H9 (cell line): ENCODE results near the gene GABBR2. TPM values are rescaled to one million over a fixed set of nuclear protein-coding genes. Genes with fewer than 3 reads are reported as not detected.

Source experiments
- DNase-seq: peaks from one replicate; pipeline ENCODE4 v3.0.0-alpha.2; 2017
- H2AFZ ChIP-seq: one replicate; pipeline ENCODE4 v1.6.1; 2013; ENCODE audit warnings: mild to moderate bottlenecking, low read length, control low read depth, moderate library complexity
- H2AK5ac ChIP-seq: 2 replicates; pipeline ENCODE4 v1.6.1; 2013; ENCODE audit warnings: low read length, control low read depth, mixed read lengths; ENCODE audit not compliant: insufficient read length
- H2BK120ac ChIP-seq: one replicate; pipeline ENCODE4 v1.6.1; 2013; ENCODE audit warnings: low read depth, mild to moderate bottlenecking, low read length, control low read depth, inconsistent platforms; ENCODE audit not compliant: poor library complexity, severe bottlenecking
- H2BK12ac ChIP-seq: 2 replicates; pipeline ENCODE4 v1.6.1; 2013; ENCODE audit warnings: low read length, control low read depth, mixed read lengths, low read depth; ENCODE audit not compliant: insufficient read length
- H2BK15ac ChIP-seq: 2 replicates; pipeline ENCODE4 v1.6.1; 2013; ENCODE audit warnings: low read depth, low read length, control low read depth
- H2BK20ac ChIP-seq: one replicate; pipeline ENCODE4 v1.6.1; 2013; ENCODE audit warnings: low read depth, mild to moderate bottlenecking, low read length, control low read depth, inconsistent platforms; ENCODE audit not compliant: poor library complexity, severe bottlenecking
- H2BK5ac ChIP-seq: 2 replicates; pipeline ENCODE4 v1.6.1; 2013; ENCODE audit warnings: low read length, control low read depth, mixed read lengths; ENCODE audit not compliant: insufficient read length
- H3K14ac ChIP-seq: 2 replicates; pipeline ENCODE4 v1.6.1; 2013; ENCODE audit warnings: low read length, control low read depth; ENCODE audit not compliant: insufficient read depth
- H3K18ac ChIP-seq: 2 replicates; pipeline ENCODE4 v1.6.1; 2013; ENCODE audit warnings: low read depth, mild to moderate bottlenecking, mixed read lengths, low read length, control low read depth; ENCODE audit not compliant: insufficient read length
- H3K23ac ChIP-seq: 2 replicates; pipeline ENCODE4 v1.6.1; 2013; ENCODE audit warnings: low read length, control low read depth, mixed read lengths, low read depth; ENCODE audit not compliant: insufficient read length
- H3K23me2 ChIP-seq: 2 replicates; pipeline ENCODE4 v1.6.1; 2013; ENCODE audit warnings: low read depth, mild to moderate bottlenecking, mixed read lengths, low read length, control low read depth; ENCODE audit not compliant: insufficient read length, poor library complexity, severe bottlenecking
- H3K27ac ChIP-seq: 2 replicates; pipeline ENCODE4 v1.5.1; 2013; ENCODE audit warnings: low read length, control low read depth, mixed read lengths, low read depth; ENCODE audit not compliant: insufficient read length
- H3K27me3 ChIP-seq: 2 replicates; pipeline ENCODE4 v1.6.1; 2013; ENCODE audit warnings: low read length, control low read depth, inconsistent platforms; ENCODE audit not compliant: insufficient read depth
- H3K4ac ChIP-seq: 2 replicates; pipeline ENCODE4 v1.6.1; 2013; ENCODE audit warnings: low read depth, mild to moderate bottlenecking, control low read depth, inconsistent platforms, low read length, moderate library complexity
- H3K4me1 ChIP-seq: 2 replicates; pipeline ENCODE4 v1.6.1; 2013; ENCODE audit warnings: low read length, control low read depth, inconsistent platforms; ENCODE audit not compliant: insufficient read depth
- H3K4me2 ChIP-seq: 2 replicates; pipeline ENCODE4 v1.6.1; 2013; ENCODE audit warnings: low read length, control low read depth, mixed read lengths; ENCODE audit not compliant: insufficient read length, insufficient read depth
- H3K56ac ChIP-seq: 2 replicates; pipeline ENCODE4 v1.6.1; 2013; ENCODE audit warnings: low read depth, mild to moderate bottlenecking, mixed read lengths, low read length, control low read depth; ENCODE audit not compliant: insufficient read length
- H3K79me1 ChIP-seq: 2 replicates; pipeline ENCODE4 v1.6.1; 2013; ENCODE audit warnings: low read depth, mild to moderate bottlenecking, moderate library complexity, low read length, control low read depth, inconsistent platforms; ENCODE audit not compliant: insufficient read depth, poor library complexity, severe bottlenecking
- H3K79me2 ChIP-seq: 2 replicates; pipeline ENCODE4 v1.6.1; 2013; ENCODE audit warnings: low read length, control low read depth, inconsistent platforms; ENCODE audit not compliant: insufficient read depth
- H3K9ac ChIP-seq: 2 replicates; pipeline ENCODE4 v1.6.1; 2013; ENCODE audit warnings: low read length, control low read depth, mixed read lengths; ENCODE audit not compliant: insufficient read length; ENCODE audit errors: extremely low read depth
- H3K9me3 ChIP-seq: one replicate; pipeline ENCODE4 v1.6.1; 2013; ENCODE audit warnings: low read depth, low read length, inconsistent platforms; ENCODE audit not compliant: control insufficient read depth
- H3T11ph ChIP-seq: one replicate; pipeline ENCODE4 v1.6.1; 2013; ENCODE audit warnings: mild to moderate bottlenecking, low read length, control low read depth, inconsistent platforms
- H4K20me1 ChIP-seq: one replicate; pipeline ENCODE4 v1.6.1; 2013; ENCODE audit not compliant: control insufficient read depth, insufficient read length, insufficient read depth
- H4K5ac ChIP-seq: 2 replicates; pipeline ENCODE4 v1.6.1; 2013; ENCODE audit warnings: low read depth, mild to moderate bottlenecking, mixed read lengths, low read length, control low read depth; ENCODE audit not compliant: insufficient read length
- H4K8ac ChIP-seq: replicated peaks from 2 replicates; pipeline ENCODE4 v1.6.1; 2013; ENCODE audit warnings: low read length, control low read depth, mixed read lengths, low read depth; ENCODE audit not compliant: insufficient read length
- H4K91ac ChIP-seq: 2 replicates; pipeline ENCODE4 v1.6.1; 2013; ENCODE audit warnings: low read depth, mild to moderate bottlenecking, moderate library complexity, mixed read lengths, low read length, control low read depth; ENCODE audit not compliant: insufficient read length
- H3K27ac Mint-ChIP-seq, 3 experiments: 2 replicates in 2 of 3; 3 replicates in 1 of 3; pipeline ENCODE4 v1.8.0; 2020 to 2021; ENCODE audit warnings: mixed read lengths in 3 of 3, mild to moderate bottlenecking in 1 of 3, moderate library complexity in 1 of 3
- H3K27me3 Mint-ChIP-seq: 2 replicates; pipeline ENCODE4 v1.8.0; 2021; ENCODE audit warnings: low read depth, mild to moderate bottlenecking, moderate library complexity, mixed read lengths
- H3K36me3 Mint-ChIP-seq, 3 experiments: 2 replicates in 2 of 3; 3 replicates in 1 of 3; pipeline ENCODE4 v1.8.0; 2020 to 2021; ENCODE audit warnings: low read depth in 3 of 3, mixed read lengths in 3 of 3; ENCODE audit not compliant: insufficient read depth in 1 of 3
- H3K4me1 Mint-ChIP-seq, 2 experiments: 2 replicates each; pipeline ENCODE4 v1.8.0; 2020; ENCODE audit warnings: mixed read lengths in 2 of 2
- H3K4me3 Mint-ChIP-seq, 2 experiments: 2 replicates in 1 of 2; 3 replicates in 1 of 2; pipeline ENCODE4 v1.8.0; 2020 to 2021; ENCODE audit warnings: mild to moderate bottlenecking in 2 of 2, mixed read lengths in 2 of 2, moderate library complexity in 1 of 2
- H3K9me3 Mint-ChIP-seq, 2 experiments: 2 replicates in 1 of 2; 3 replicates in 1 of 2; pipeline ENCODE4 v1.8.0; 2020; ENCODE audit warnings: mild to moderate bottlenecking in 2 of 2, mixed read lengths in 2 of 2, moderate library complexity in 1 of 2
- WGBS: extraction: QIAGEN DNeasy Blood & Tissue Kit; methylation state at CpG from one replicate; pipeline ENCODE4 v1.1.7; 2013; ENCODE audit warnings: missing lambda C conversion rate, low lambda C conversion rate, mixed read lengths; ENCODE audit not compliant: insufficient read length; ENCODE audit errors: extremely low coverage; 5-methylcytosine and 5-hydroxymethylcytosine counted together
- total RNA-seq: library from RNA; stranded (reverse); gene quantifications from 2 replicates; pipeline ENCODE4 v1.2.1, GENCODE V29; 2021
- TF ChIP-seq, protein P1 (sequence below): fragments of 200-600 bp; sonication (generic); conservative IDR thresholded peaks from 3 replicates; pipeline ENCODE4 v1.8.0; 2021; ENCODE audit warnings: antibody characterized with exemption, mild to moderate bottlenecking

Gene GABBR2
- total RNA-seq, 1 experiment from 2014 or later: 0.66 TPM

DNA sequence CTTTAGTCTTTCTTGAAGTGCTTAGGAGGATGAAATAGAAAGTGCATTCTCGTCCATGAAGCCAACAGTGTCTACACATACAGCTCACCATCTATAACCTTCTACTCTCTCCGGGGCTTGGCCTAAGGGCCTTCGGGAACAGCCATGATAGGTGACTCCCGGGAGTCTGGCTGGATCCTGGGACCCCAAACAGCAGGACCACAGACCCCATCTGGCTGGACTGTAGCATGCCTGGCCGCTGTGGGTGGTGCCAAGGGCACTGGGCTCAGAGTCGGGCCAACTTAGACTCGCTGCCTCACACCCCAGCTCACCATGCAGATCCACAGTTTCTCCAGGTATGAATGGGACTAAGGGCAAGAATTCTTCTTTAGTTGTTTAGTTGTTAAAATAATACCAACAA lies 16.3 kb downstream of the GABBR2 start:
- DNase-seq: no peak
- TF ChIP-seq, protein P1, sequence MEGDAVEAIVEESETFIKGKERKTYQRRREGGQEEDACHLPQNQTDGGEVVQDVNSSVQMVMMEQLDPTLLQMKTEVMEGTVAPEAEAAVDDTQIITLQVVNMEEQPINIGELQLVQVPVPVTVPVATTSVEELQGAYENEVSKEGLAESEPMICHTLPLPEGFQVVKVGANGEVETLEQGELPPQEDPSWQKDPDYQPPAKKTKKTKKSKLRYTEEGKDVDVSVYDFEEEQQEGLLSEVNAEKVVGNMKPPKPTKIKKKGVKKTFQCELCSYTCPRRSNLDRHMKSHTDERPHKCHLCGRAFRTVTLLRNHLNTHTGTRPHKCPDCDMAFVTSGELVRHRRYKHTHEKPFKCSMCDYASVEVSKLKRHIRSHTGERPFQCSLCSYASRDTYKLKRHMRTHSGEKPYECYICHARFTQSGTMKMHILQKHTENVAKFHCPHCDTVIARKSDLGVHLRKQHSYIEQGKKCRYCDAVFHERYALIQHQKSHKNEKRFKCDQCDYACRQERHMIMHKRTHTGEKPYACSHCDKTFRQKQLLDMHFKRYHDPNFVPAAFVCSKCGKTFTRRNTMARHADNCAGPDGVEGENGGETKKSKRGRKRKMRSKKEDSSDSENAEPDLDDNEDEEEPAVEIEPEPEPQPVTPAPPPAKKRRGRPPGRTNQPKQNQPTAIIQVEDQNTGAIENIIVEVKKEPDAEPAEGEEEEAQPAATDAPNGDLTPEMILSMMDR: no peak
- H3K4me1 Mint-ChIP-seq: peaks cover 5 to 7% of the 10 kb centered on the region in 2 experiments

More for the DNA sequence above, 16.3 kb downstream of the GABBR2 start:
- H2BK12ac ChIP-seq: no peak overlapping the region
- no peak overlapping the region for H2AFZ ChIP-seq
- H3T11ph ChIP-seq: no peak overlapping the region
- no peaks in the 10 kb centered on the region for H3K9me3 Mint-ChIP-seq
- no peaks in the 10 kb centered on the region for H3K23me2 ChIP-seq
- H3K9me3 ChIP-seq: no peaks in the 10 kb centered on the region
- H4K91ac ChIP-seq: no peak overlapping the region
- no CpG with 5 or more reads among the region's 7 CpGs for WGBS
- H2BK20ac ChIP-seq: no peak overlapping the region
- H3K14ac ChIP-seq: no peak overlapping the region
- H3K9ac ChIP-seq: no peak overlapping the region
- H4K20me1 ChIP-seq: no peaks in the 10 kb centered on the region
- H3K79me1 ChIP-seq: no peaks in the 10 kb centered on the region
- H3K4ac ChIP-seq: no peak overlapping the region
- H3K79me2 ChIP-seq: no peaks in the 10 kb centered on the region
- H2BK15ac ChIP-seq: no peak overlapping the region
- no peaks in the 10 kb centered on the region for H3K4me1 ChIP-seq
- H3K27me3 ChIP-seq: no peaks in the 10 kb centered on the region
- no peak overlapping the region for H2BK5ac ChIP-seq
- H3K27ac Mint-ChIP-seq: no peak overlapping the region
- peaks cover 22% of the 10 kb centered on the region for H3K27me3 Mint-ChIP-seq
- no peak overlapping the region for H3K4me3 Mint-ChIP-seq
- H3K36me3 Mint-ChIP-seq: no peaks in the 10 kb centered on the region
- H2BK120ac ChIP-seq: no peak overlapping the region
- H3K4me2 ChIP-seq: no peak overlapping the region
- no peak overlapping the region for H4K8ac ChIP-seq
- no peak overlapping the region for H4K5ac ChIP-seq
- no peak overlapping the region for H2AK5ac ChIP-seq
- no peak overlapping the region for H3K27ac ChIP-seq
- H3K18ac ChIP-seq: no peak overlapping the region
- no peak overlapping the region for H3K56ac ChIP-seq
- H3K23ac ChIP-seq: no peak overlapping the region
